SU-DHL-6 (cell line): ENCODE data around the gene STIP1.

Experiments
- CTCF ChIP-seq: fragments of 200-600 bp; sonication (generic); IDR thresholded peaks from one replicate; pipeline ENCODE4 v1.5.1; 2017; ENCODE audit warnings: antibody characterized with exemption, mild to moderate bottlenecking, low read length, moderate library complexity; ENCODE audit not compliant: insufficient read depth, poor library complexity, severe bottlenecking
- EZH2phosphoT487 ChIP-seq: fragments of 200-600 bp; sonication (generic), shearing (Covaris generic); conservative IDR thresholded peaks from 2 replicates; pipeline ENCODE4 v1.6.1; 2018; ENCODE audit warnings: mild to moderate bottlenecking, antibody characterized with exemption, low read length, moderate library complexity, mixed read lengths

- TF ChIP-seq CTCF (no peak), EZH2phosphoT487 (no peak)
Observed at GRCh38 chr11:64238999-64239398, 53.0 kb downstream of the STIP1 start.
